ENCODE data around the gene MUC13.

MUC13 gene

DNA sequence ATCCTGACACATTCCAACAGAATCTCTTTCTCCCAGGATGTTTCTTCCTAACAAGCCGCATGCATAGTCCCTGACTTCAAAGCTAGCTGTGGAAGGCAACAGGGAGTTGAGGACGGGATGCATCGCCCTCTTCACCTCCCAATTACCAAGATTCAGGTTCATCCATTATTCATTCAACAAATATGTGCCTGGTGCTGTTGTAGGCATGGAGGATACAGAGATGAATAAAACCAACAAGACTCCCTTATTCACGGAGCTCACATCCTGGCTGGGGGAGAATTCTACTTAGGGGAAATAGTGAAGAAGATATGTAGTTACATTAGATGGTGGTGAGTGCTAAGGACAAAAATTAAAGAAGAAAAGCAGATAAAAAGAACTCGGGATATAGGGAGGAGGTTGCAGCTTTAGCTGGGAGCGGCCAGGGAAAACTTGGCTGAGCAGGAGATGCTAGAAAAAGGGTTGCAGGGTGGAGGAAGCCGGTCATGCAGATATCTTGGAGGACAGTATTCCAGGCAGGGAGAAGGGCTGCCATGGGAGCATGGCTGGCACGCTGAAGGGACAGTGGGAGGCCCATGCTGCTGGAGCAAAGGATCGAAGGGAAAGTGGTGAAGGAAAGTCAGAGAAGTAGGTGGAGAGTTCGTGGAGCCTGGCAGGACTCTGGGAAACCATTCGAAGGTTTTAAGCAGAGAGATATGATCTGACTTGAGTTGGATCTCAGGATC lies 52.4 kb downstream of the MUC13 start:
- FAIRE-seq: no peak
- no peak for DNase-seq (ENCODE audit: insufficient read length, low spot score)

DNA sequence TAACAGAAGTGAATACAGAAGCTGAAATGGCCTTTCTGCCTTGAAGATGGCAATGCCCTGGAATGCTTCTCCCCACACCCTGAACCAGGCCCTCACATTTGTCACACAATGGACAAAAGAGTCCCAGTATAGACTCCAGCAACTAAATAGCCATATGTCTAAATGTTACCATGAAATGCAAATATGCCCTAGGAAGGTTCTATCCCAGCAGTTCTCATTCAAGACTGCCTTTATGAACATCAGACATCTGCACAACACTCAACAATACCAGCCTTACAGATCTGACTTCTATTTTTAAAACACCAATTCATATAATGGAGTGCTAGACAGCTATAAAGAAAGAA lies 55.2 kb downstream of the MUC13 start:
- FAIRE-seq: no peak
- DNase-seq (ENCODE audit: insufficient read length, low spot score): no peak

DNA sequence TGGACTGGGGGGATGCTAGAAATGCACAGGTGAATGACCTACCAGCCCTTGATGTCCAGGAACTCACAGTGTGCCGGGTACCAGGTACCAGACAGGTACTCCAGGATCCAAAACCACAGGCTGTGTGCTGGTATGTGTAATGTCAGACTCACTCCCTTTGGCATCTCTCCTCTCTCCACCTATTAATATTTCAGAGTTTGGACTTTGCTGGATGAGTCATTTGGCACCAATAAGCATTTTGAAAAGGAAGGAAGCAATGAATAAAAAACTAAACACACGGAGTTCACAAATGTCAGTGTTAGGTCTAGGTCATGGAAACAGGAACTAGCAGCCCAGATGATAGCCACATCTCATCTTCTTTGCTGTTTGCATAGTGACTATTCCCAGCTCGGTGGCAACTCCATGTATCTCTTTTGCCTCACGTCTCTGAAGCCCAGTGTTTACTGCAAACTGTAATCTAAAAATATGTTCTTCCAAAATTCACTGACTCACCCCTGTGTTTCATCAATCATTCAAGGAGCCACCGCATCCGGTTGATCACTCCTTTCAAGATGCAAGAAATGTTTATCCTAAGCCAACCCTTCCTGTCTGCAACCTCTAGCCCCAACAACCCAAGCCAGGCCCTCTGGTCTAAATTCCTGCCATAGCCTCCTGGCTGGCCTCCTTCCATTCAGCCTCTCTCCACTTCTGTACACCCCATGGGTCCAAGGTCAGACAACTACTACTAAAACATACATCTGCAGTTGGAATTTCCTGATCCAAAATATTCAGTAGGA lies 55.8 kb downstream of the MUC13 start:
- FAIRE-seq (no peak), DNase-seq (ENCODE audit: insufficient read length, low spot score) (no peak)

DNA sequence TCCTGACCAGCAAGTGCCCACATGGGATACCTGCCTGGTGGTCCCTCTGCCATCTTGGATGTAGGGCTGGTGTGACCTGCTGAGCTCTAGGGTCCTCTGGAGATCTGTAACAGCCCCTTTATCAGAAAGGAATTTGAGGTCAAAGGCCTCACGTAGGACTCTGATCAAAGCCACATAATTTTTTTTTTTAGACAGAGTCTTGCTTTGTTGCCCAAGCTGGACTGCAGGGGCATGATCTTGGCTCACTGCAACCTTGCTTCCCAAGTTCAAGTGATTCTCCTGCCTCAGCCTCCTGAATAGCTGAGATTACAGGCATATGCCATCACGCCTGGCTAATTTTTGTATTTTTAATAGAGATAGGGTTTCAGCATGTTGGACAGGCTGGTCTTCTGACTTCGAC lies 56.9 kb downstream of the MUC13 start:
- FAIRE-seq (no peak), DNase-seq (ENCODE audit: insufficient read length, low spot score) (no peak)

GRCh38 chr3:124876401-124876878 lies 58.1 kb downstream of the MUC13 start:
- no peak for DNase-seq (ENCODE audit: insufficient read length, low spot score)
- FAIRE-seq: no peak

DNA sequence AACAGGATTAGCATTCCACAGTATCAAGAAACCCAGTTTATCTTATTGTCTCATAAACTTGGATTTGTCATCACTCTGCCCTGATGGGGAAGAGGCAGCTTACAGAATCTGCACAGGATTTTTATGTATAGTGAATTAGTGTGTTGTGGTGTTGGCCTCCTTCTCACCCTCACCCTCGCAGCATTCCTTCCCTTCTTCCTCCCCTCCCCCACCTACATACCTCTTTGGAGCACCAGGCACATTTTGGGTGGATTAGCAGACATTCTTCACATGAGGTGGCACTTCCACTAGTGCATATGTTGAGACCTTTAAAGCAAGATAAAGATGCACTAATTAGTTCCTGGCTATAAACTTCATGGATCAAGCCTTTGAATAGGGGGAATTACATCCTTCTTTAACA lies 61.3 kb downstream of the MUC13 start:
- FAIRE-seq: no peak
- DNase-seq (ENCODE audit: insufficient read length, low spot score): no peak

GRCh38 chr3:124867511-124867910 lies 67.0 kb downstream of the MUC13 start:
- no peak for DNase-seq (ENCODE audit: insufficient read length, low spot score)
- no peak for FAIRE-seq

DNA sequence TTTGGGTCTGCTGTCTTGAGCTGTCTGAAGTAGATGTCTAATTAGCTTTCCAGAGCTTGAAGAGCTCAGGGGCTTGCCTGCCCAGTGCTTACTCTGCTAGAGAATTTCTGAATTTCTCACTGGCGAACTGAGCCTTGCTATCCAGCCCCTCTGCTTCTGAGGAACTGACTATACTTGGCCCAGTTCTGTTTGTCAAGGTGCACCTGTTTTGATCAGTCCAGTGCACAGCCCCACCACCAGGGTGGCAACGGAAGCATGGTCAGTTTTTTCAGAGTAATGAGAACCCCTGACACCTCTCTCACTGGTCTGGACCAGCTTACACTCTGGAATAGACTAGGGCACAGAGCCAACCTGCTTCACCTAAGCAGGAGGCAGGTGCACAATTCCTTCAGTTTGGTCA lies 72.5 kb downstream of the MUC13 start:
- DNase-seq (ENCODE audit: insufficient read length, low spot score) (no peak), FAIRE-seq (no peak)

- FAIRE-seq (no peak), DNase-seq (ENCODE audit: insufficient read length, low spot score) (no peak)
Measured at GRCh38 chr3:124861041-124861440, 73.5 kb downstream of the MUC13 start.

GRCh38 chr3:124860599-124860998 lies 74.0 kb downstream of the MUC13 start:
- no peak for DNase-seq (ENCODE audit: insufficient read length, low spot score)
- FAIRE-seq: no peak

- FAIRE-seq: no peak
- DNase-seq (ENCODE audit: insufficient read length, low spot score): no peak
Measured at GRCh38 chr3:124859025-124859424, 75.5 kb downstream of the MUC13 start.

GRCh38 chr3:124858275-124858674 lies 76.3 kb downstream of the MUC13 start:
- no peak for DNase-seq (ENCODE audit: insufficient read length, low spot score)

GRCh38 chr3:124856677-124857076 lies 77.9 kb downstream of the MUC13 start:
- no peak for FAIRE-seq
- no peak for DNase-seq (ENCODE audit: insufficient read length, low spot score)

More at GRCh38 chr3:124858275-124858674, 76.3 kb downstream of the MUC13 start:
- FAIRE-seq: no peak
